HG03432 (cell line): ENCODE measurements around the gene BMP7.
"Not testable (repeated sequence)": the region's sequence is repeated elsewhere in the genome, so short reads cannot be mapped to it uniquely, and the experiment has no call there.

Experiments
- ATAC-seq: cut with Tn5 transposase; IDR thresholded peaks from one replicate; pipeline ENCODE4 v1.9.1; 2021; ENCODE audit warnings: mild to moderate bottlenecking, moderate library complexity; ENCODE audit not compliant: unreplicated experiment

Gene BMP7

DNA sequence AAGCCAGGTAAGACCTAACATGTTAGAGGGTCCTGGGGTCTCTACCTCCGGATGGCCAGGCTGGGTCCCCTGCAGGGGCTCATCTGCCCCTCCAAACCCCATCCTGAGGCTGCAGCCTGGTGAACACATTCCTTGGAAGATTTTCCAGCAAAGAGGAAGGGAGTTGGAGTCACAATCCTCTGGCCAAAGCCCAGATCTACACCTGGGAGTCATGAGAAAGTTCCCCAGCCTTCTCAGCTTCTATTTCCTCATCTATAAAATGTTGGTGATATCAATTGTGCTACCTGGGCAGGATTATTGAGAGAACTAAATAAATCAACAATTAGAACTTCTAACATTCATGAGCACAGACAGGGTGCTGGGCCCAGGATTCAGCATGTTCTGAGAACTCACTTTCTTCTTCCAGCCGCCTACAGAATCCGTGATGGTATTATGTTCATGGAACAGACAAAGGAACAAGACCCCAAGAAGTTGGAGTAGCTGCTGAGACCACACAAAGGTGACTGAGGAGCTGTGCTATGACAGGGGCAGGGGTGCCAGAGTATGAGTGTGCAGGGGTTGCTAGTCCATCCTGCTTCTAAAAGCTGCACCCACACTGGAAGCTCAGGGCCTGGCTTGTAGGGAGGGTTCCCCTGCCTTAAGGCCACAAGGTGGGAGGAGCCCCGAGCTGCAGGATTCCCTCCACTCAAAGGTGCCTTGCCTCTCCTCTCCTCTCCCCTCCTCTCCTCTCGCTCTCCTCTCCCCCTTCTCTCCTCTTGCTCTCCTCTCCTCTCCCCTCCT is 68.9 kb downstream of the BMP7 start:
- no peak for ATAC-seq

GRCh38 chr20:57195469-57196100 is 70.9 kb downstream of the BMP7 start:
- no peak for ATAC-seq

DNA sequence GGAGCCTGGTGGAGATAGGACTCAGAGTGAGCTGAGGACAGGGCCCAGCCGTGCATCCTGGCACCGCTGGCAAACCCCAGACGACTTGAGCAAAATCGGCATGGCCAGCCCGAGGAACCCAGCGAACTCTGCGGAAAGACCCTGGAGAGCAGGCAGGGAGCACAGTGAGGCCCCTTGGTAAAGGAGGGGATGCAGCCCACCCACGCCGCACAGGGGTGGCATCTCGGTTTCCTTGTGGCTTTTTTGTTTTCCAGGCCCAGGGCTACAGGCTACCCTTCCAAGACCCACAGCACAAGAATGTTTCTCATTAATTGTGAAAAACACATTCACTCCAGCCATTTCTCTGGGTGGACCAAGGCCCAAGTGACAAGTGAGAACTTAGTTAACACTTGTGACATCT is 71.4 kb downstream of the BMP7 start:
- ATAC-seq: no peak

DNA sequence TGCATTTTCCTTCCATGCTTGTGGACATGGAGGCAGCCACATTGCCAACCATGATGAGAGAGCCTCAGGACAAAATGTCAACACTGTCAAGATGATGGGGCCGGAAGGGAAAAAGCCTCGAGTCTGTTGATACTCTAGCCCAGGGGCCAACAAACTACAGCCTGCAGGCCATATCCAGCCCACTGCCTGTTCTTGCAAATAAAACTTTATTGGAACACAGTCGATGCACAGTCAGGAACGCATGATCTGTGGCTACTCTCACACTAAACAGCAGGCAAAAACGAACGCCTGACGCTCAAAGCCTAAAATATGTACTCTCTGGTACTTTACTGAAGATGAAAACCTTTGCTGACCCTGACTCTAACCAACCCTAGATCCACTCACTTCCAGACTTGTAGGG is 72.3 kb downstream of the BMP7 start:
- no peak for ATAC-seq

DNA sequence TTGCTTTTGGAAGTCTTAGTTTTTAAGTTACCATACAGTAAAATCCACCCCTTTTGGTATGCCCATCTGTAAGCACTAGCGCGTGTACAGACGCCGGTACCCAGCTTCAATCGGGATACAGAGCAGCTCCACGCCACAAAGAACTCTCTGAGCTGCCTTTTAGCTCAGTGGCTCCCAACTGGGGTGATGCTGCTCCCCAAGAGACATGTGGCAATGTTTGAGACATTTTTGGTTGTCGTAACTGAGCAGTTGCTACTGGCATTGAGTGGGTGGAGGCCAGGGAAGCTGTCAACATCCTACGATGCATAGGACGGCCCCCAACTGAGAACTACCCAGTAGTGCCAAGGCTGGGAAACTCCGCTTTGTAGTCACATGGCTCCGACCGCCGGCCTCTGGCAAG is 73.3 kb downstream of the BMP7 start:
- ATAC-seq: no peak

DNA sequence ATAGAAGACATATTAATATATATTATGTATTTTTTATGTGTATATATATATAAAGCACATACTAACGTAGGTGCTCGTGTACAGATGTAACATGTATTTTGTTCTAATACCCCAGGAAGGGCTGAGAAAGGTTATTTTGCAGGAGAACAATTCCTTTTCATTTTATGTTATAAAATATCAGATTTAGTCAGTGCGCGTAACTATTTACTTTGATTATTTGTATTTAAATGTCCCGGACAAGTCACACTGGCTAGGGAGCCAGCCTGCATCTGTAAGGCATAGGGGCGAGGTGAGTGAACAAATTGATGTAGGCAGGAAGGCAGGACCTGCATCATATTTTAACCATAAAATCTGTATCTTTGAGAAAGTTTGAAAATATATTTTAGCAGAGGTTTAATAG is 74.1 kb downstream of the BMP7 start:
- ATAC-seq: no peak

- ATAC-seq: not testable (repeated sequence)
These were observed 75.2 kb downstream of the BMP7 start for GRCh38 chr20:57191265-57191638.

DNA sequence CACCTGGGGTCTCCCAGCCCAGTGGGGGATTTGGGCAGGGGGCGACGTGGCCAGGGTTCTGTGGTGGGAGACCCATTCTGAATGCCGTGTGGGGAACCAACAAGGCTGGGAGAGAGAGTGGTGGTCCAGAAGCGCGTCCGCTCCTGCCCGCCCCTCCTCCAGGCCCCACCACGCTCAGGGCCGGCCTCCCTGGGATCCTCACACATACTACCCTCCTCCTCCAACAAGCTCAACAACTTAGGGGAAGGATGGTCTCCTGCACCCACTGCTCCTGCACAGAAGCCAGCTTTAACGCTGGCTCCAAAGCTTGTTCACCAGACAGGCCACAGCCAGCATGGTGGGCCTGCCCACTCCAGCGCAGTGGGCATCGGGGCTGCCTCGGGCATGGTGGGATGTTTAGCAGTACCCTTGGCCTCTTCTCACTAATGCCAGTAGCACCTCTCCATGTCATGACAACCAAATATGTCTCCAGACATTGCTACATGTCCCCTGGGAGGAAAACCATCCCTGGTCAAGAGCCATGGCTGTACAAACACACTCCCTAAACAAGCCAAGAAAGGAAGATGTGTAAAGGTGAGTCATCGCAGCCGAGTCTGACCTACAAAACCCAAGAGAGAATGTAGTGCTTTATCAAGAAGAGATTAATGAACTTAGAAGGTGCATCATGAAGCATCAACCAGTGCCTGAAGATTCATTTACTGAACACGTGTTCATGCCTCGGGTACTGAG is 75.7 kb downstream of the BMP7 start:
- ATAC-seq: no peak

GRCh38 chr20:57189713-57190112 is 76.7 kb downstream of the BMP7 start:
- no peak for ATAC-seq

- no peak for ATAC-seq
These were observed 77.8 kb downstream of the BMP7 start for GRCh38 chr20:57188576-57189079.

GRCh38 chr20:57188056-57188455 is 78.4 kb downstream of the BMP7 start:
- no peak for ATAC-seq

DNA sequence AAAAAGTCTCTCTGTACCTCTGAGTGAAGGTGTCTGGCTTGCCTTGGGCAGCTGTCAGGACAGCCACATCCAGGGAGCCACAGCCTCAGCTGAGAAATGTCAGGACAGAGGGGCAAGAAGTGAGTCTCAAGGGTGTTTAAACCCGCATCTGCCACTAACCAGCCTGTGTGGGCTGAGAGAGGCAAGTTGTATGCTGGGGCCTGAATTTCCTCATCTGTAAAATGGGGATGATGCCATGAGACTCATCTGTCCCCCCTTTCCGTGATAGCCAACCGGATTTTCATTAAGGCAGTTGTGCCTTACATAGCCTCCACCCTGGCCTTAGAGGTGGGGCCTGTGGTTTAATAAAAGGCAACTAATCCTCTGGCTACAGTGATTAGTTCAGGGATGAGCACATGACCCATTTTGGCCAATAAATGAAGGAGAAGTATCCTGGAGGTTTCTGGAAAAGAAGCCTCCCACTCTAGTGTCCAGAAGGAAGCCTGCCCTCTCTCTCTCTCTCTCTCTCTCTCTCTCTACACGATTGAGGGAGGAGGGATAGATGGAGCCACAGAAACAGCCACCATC is 79.3 kb downstream of the BMP7 start:
- ATAC-seq: no peak

DNA sequence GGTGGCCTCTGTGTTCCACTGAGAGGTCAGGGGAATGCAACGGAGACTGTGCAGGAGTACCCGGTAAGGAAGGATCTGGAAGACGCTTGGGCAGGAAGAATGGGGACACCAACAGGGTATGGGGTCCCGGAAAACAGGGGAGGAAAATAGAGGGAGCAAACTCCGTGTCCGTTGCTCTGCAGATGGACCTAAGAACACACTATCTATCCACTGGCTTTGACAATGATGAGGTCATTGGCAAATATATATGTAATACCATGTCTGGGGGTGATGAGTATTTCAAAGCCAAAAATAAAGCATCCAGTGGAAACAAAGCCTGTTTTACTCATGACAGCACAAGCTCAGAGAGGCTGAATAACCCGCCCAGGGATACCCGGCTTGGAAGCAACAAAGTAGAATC is 80.2 kb downstream of the BMP7 start:
- ATAC-seq: no peak

GRCh38 chr20:57185188-57185743 is 81.2 kb downstream of the BMP7 start:
- ATAC-seq: no peak

DNA sequence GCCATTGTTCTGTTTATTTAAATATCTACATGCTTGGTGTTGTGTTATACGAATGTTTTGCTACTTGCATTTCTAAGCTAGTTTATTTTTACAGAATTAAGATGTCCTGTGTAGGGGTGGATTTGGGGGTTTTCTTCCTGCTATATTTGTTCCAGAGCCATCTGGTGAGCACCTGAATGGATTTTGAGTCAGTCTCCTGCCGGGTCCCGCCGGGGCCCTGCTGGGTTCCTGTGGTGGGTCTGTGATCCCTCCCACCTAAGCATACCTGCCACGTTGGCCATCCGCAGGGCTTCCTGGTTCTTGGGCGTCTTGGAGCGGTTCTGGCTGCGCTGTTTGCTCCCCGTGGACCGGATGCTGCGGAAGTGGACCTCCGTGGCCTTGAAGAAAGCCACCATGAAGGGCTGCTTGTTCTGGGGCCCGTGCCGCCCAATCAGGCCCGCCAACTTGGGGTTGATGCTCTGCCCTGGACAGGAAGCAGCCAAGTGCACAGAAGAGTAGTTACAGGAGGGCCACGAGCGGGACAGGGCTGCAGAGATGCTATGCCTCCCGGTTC is 82.9 kb downstream of the BMP7 start:
- ATAC-seq: no peak

DNA sequence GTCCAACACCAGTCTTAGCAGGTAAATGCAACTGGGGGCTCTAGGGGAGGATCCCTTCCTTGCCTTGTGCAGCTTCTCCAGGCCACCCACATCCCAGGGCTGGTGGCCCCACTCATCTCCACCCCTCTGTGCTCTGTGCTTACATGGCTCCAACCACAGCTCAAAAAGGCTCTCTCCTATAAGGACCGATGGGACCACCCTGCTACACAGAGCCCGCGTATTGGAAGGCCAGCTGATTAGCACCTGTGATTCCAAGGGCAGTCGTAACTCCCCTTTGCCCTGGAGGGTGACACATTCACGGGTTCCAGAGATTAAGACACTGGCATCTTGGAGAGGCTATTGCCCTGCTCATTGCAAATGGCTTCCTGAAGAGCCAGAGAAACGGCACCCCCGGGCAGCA is 84.8 kb downstream of the BMP7 start:
- ATAC-seq: no peak

DNA sequence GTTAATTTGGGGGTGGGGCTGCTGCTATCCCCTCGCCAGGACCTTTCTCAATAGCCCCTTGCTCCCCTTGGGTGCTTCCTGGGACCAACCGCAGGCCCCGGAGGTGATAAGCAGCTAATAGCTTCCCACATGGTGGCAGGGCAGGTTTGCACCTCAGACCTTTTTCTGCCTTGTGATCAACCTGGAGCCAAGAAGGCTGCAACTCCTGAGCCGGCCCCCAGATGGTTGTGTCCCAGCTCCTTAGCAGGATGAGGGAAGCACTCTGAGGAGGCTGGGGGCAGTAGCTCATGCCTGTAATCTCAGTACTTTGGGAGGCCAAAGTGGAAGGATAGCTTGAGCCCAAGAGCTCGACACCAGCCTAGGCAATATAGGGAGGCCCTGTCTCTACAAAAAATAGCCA is 85.5 kb downstream of the BMP7 start:
- ATAC-seq: no peak

- ATAC-seq: no peak
These were observed 86.1 kb downstream of the BMP7 start for GRCh38 chr20:57180387-57180786.

GRCh38 chr20:57179265-57179664 is 87.2 kb downstream of the BMP7 start:
- ATAC-seq: no peak

DNA sequence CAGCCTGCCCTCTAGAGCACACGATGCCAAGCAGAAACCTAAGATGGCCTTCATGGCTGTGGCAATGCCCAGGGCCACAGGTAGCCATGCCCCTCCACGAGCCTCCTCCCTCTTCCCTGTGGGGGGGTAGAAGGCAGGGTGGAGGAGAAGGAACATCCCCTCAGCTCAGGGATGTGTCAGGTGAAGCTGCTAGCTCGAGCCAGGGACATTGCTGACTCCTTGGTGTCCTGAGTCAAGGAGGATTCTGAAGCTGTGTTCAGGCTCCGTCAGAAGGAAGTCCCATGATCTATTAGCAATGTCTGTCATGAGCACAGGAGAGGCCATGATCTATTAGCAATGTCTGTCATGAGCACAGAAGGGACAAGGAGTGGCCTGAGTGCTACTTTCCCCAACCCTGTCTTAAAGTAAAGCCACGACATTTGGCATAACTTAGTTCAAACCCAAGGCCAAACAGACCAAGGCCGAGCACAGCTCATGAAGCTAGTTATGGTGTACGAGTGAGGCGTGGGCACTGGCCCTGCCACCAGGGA is 87.8 kb downstream of the BMP7 start:
- no peak for ATAC-seq
